Thyroid gland (tissue), 4 donors: ENCODE results near the gene E4F1.
"Not testable (repeated sequence)": the region's sequence is repeated elsewhere in the genome, so short reads cannot be mapped to it uniquely, and the experiment has no call there.

Experiments used
- POLR2A ChIP-seq, 2 donors: fragments of 450-650 bp; IDR thresholded peaks; one replicate each; pipeline ENCODE4 v1.6.1; 2017; ENCODE audit warnings: antibody characterized with exemption in 2 of 2, mild to moderate bottlenecking in 2 of 2, moderate library complexity in 1 of 2
- TF ChIP-seq, protein P1 (sequence below), 6 experiments: fragments of 200-600 bp in 3 of 6; fragments of 450-650 bp in 3 of 6; sonication (generic) in 3 of 6; IDR thresholded peaks; one replicate each; pipeline ENCODE4 v1.5.1; 2016 to 2019; ENCODE audit warnings: antibody characterized with exemption in 6 of 6, mild to moderate bottlenecking in 2 of 6, inconsistent platforms in 1 of 6, moderate library complexity in 1 of 6

DNA sequence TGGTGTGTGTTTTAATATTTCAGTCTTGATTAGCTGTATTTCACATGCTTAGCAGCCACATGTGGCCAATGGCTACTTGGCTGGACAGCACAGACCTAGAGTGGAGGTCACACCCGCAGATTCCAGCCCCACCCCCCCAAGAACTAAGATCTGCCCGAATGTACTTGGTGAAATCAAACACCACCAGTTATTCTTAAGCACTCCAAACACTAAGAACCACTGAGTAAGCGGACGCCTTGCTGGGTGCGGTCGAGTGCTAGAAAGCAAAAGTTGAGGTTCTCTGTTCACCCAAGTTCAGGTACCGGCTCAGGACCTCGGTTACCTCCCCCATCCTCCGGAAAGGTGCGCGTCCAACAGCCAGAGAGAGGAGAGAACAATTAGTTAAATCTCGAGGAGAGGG, 43.5 kb downstream of the E4F1 start:
- TF ChIP-seq, protein P1, sequence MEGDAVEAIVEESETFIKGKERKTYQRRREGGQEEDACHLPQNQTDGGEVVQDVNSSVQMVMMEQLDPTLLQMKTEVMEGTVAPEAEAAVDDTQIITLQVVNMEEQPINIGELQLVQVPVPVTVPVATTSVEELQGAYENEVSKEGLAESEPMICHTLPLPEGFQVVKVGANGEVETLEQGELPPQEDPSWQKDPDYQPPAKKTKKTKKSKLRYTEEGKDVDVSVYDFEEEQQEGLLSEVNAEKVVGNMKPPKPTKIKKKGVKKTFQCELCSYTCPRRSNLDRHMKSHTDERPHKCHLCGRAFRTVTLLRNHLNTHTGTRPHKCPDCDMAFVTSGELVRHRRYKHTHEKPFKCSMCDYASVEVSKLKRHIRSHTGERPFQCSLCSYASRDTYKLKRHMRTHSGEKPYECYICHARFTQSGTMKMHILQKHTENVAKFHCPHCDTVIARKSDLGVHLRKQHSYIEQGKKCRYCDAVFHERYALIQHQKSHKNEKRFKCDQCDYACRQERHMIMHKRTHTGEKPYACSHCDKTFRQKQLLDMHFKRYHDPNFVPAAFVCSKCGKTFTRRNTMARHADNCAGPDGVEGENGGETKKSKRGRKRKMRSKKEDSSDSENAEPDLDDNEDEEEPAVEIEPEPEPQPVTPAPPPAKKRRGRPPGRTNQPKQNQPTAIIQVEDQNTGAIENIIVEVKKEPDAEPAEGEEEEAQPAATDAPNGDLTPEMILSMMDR (IDR thresholded peaks at IDR 0.05), result not testable (repeated sequence)
- TF ChIP-seq POLR2A (IDR thresholded peaks at IDR 0.05), result not testable (repeated sequence)
